ENCODE data around the gene DCAF12.

The DCAF12 gene

GRCh38 chr9:34124926-34125325, 1.6 kb downstream of the DCAF12 start:
- DNase-seq, result no peak

GRCh38 chr9:34124099-34124498, 2.4 kb downstream of the DCAF12 start:
- DNase-seq, result peak in 1 of 2 experiments; percentile 19

DNA sequence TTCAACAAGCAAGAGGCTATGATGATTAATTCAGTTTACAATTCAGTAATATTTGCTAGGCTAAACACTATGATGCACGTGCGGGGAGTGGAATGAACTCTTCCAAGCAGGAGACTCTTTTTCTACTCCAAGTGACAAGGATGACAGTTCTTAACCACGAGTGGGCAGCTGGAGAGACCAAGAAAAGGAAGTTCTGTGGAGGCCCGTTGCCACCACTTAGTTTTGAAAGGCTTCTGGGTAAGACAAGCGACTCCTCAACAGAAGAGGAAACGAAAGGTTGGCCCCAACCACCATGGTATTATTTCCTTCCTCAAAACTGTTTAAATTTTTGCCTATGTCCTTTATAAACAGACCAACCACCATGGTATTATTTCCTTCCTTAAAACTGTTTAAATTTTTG, 2.8 kb downstream of the DCAF12 start:
- DNase-seq, result peak; percentile 20

- DNase-seq, result no peak
Observed at GRCh38 chr9:34121996-34122395, 4.5 kb downstream of the DCAF12 start.

DNA sequence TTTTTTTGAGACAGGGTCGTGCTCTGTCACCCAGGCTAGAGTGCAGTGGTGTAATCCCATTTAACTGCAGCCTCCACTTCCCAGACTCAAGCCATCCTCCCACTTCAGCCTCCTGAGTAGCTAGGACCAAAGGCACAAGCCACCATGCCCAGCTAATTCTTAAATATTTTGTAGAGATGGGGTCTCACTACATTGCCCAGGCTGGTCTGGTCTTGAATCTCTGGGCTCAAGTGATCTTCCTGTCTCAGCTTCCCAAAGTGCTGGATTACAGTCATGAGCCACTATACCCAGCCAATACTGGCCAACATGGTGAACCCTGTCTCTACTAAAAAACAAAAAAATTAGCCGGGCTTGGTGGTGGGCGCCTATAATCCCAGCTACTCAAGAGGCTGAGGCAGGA, 6.8 kb downstream of the DCAF12 start:
- DNase-seq, result no peak

- no peak for DNase-seq
Observed at GRCh38 chr9:34114436-34114835, 12.1 kb downstream of the DCAF12 start.

DNA sequence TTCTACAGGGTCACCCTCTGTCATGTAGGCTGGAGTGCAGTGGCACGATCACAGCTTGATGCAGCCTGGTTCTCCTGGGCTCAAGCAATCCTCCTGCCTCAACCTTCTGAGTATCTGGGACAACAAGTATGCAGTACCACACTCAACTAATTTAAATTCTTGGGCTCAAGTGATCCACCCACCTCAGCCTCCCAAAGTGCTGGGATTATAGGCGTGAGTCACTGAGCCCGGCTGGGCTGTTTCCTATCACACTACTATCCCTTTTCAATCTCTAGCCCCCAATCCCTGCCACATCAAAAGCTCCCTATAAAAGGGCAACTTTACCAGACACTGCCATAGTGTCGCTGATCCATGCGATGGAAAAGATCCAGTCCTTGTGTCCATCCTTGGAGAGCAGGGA, 20.4 kb downstream of the DCAF12 start:
- DNase-seq, result no peak

GRCh38 chr9:34102796-34103195, 23.7 kb downstream of the DCAF12 start:
- DNase-seq, result no peak

- no peak for DNase-seq
Observed at GRCh38 chr9:34098307-34098706, 28.2 kb downstream of the DCAF12 start.

- DNase-seq, result no peak
Observed at GRCh38 chr9:34097865-34098264, 28.6 kb downstream of the DCAF12 start.

DNA sequence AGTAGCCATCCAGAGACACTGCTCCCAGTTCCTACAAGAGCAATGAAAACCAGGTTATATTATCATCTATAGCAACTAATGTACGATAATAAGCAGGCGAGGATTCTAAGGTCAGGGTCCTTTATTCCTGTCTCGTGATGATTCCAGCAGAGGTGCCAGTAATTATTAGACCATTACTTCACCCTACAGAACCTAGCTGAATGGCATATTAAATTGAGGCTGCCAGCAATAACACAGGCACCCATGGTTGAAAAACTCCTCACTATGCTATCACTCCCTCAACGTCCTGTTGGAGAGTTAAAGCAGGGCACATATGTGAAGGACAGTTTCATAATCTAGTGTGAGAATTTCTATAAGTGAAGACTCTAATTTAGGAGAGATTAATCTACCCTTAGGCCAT, 29.7 kb downstream of the DCAF12 start:
- DNase-seq, result no peak

DNA sequence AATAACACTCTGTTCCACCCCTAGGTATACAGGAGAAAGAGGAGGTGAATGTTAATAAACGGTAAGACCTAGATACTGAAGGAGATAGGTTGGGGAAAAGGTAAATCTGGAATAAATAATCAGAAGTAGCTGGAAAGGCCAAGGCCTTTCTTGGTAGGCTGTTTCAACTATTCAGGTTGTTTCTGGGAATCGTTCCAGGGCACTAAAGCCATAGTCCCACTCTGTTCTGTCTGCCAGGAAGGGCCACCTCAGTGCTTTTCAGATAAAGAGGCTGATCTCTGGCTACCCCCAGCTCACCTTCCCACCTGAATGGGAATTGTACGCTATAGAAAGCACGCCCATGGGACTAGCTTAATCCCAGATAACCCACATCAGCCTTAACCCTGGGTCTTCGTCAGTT, 32.9 kb downstream of the DCAF12 start:
- DNase-seq, result no peak

- DNase-seq, result no peak
Observed at GRCh38 chr9:34089311-34089710, 37.2 kb downstream of the DCAF12 start.

DNA sequence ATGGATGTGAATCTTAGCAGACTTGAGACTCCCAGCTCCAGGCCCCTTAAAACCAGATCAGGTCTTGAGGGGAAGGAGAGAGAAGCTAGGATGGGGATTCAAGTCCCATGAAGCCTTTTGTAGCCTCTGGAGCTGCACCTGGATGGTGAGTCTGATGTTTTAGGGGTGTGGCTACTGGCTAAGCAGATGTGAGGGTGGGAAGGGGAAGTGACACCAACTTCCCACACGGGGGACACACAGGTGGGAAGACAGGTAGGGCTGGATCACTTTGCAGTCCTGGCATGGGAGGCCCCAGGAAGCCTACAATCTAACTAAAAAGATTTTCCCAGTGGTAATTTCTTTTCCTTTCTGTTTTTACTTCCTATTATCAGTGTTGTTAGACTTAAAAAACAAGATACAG, 39.1 kb downstream of the DCAF12 start:
- no peak for DNase-seq

GRCh38 chr9:34086864-34087263, 39.6 kb downstream of the DCAF12 start:
- DNase-seq, result no peak

DNA sequence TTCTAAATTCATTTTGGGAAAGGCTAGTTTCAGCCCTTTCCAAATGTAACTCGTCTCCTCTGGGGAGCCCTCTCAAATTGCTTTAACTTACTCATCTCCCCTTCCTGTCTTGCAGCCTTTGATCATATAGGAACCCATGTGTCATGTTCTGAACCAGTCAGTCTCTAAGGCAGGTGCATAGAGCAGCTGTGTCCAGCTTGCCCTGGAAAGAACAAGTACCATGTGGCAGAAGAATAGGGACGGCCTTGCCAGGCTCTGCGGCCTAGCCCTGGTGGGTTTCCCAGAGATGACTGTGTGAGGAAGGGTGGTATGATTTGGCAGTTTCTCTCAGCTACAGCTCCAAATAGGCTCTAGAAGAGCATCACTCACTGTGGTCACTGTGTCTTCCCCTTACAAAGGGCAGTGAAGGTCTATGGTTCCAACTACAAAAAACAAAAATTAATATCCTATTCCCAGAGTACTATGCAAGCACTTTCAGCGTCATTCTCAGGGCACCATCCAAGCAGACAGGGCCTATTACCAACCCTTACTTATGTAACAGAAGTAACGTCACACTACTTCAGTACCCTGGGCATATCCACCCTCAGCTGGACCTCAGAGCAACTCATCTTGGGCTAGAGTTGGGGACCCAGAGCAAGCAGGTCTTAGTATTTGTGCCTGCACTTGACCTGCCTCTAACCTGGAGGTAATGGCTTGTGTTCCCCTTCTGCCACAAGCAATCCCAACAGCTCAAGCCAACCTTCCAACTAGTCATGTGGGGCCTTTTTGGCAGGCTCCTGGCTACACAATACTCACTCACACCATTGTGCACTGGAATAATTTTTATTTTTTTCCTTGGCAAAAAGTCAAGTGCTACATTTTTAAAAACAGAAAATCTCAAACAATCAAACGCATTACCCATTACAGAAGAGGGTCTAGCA, 40.7 kb downstream of the DCAF12 start:
- no peak for DNase-seq

DNA sequence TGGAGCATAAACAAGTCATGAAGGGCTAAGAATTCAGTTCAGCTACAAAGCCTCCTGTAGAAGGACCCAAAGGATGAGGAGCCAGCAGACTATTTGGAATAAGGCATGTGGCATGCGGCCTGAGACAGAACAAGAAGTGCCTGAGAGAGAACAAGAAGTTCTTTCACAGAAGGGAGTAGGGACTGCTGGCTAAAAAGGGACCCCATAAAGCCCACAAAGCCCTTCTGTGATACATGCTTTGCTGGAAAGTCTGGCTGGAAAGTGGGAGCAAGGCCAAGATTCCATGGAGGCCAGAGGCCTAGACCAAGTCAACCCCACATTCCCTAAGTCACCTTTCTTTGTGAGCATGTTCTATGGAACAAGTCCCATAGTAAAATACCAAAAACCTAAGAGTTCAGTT, 41.9 kb downstream of the DCAF12 start:
- no peak for DNase-seq

DNA sequence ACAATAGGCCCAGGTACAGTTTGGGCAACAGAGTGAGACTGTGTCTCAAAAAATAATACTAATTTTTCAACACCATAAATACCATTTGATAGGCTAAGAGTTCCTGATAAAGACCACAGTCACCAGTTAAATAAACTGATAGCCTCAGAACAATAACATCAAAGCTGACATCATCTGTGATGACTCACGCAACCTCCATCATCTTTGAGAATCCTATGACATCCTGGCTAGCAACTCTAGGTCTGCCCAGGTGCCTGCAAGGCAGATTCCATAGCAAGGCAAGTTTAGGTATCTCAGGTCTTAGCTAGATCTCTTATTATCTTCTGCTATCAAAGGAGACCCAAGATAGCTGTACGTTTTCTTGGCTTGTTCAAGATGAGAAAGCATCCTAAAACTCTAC, 47.3 kb downstream of the DCAF12 start:
- DNase-seq, result no peak

- no peak for DNase-seq
Observed at GRCh38 chr9:34072868-34073590, 53.5 kb downstream of the DCAF12 start.

GRCh38 chr9:34072410-34072809, 54.1 kb downstream of the DCAF12 start:
- no peak for DNase-seq

DNA sequence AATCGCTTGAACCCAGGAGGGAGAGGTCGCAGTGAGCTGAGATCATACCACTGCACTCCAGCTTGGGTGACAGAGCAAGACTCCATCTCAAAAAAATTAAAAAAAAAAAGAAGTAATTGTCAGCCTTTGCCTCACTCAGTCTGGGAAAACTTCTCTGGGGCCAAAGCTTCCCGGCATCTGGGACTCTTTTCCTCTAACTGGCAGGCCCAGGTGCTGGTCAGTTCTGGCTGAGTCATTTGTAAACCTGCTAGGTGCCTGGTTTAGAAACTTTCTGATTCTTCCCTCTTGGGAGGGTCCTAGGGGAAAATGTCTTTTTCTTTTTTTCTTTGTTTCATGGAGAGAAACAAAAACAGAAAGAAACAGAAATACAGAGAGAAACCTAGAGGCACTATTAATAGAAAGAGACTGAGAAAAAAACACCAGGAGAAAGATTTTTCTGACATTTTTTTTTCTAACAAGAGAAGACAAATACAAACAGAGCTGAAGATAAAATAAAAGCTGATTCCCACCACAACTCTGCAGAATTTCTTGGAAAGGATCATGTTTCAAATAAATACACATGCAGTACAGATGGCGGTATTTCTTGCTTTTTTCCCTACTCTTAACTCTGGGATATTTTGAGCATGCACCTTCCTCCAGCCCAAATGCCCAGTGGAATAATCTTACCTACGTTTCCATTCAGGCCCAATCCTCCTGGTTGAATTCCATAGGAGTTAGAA, 55.7 kb downstream of the DCAF12 start:
- no peak for DNase-seq

DNA sequence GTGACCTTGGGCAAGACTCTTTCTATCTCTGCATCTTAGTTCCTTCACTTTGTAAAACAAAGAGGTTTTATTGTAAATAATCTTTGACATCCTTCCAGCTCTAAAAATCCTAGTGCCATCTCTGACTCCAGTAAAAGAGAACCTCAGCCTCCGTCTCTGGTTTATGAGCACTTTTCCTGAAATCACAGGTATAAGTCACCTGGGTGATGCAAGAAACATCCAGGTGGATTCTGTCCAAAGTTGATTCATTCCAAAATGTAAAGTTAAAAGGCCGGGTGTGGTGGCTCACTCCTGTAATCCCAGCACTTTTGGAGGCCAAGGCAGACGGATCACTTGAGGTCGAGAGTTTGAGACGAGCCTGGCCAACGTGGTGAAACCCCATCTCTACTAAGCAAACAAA, 56.7 kb downstream of the DCAF12 start:
- no peak for DNase-seq

DNA sequence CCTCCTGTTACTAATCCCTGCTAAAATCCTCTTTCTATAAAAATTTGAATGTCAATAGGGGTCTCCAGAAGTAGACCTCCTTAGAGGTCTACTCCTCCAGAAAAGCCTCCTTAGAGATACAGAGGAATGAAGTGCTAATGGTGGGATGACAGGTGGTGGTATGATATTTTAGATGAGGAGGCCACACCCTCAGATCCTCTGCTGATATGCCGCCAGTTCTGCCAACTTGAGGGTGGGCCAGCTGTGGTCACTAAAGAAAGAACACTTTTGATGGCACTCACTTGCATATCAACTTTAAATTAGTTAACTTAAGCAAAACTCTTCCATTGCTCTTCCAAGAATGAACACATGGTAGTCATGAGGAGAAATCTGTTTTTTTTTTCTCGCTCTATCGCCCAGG, 61.0 kb downstream of the DCAF12 start:
- no peak for DNase-seq

GRCh38 chr9:34059954-34060353, 66.5 kb downstream of the DCAF12 start:
- no peak for DNase-seq

Measured in activated CD4-positive, alpha-beta T cell treated with anti-CD3 and anti-CD28 coated beads, Interleukin-2, amount 50 U/mL, for 48 hours (primary cell).